Erythroblast (primary cell): ENCODE results near the gene RASA3.

ENCODE experiments used
- GATA1 ChIP-seq: IDR thresholded peaks from 2 replicates; pipeline ENCODE4 v1.6.1; 2011; ENCODE audit warnings: low read depth, mild to moderate bottlenecking, control low read depth, low read length, moderate library complexity
- POLR2A ChIP-seq: IDR thresholded peaks from 2 replicates; pipeline ENCODE4 v1.6.1; 2011; ENCODE audit warnings: mild to moderate bottlenecking, low read length

DNA sequence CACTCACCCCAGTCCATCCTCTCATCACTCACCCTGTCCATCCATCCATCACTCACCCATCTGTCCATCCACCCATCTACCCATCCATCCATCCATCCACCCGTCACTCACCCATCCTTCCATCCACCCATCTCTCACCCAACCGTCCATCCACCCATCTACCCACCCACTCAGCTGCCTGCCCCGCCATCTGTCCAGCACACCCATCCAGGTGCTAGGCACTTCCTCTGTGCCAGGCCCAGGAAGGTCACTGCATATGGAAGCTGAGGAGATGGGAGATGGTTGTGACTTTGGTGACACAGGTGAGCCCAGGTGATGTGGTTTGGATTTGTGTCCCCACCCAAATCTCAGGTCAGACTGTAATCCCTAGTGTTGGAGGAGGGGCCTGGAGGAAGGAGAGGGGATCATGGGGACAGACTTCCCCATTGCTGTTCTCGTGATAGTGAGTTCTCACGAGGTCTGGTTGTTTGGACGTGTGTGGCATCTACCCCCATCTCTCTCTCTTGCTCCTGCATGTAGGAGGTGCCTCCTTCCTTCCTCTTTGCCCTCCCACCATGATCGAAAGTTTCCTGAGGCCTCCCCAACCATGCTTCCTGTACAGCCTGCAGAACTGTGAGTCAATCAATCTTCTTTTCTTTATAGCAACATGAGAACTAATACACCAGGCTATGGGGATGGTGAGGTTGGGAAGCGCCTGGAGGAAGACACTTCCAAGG is 142.7 kb downstream of the RASA3 start:
- TF ChIP-seq POLR2A: no peak
- TF ChIP-seq GATA1: no peak
